GM18868 (cell line): ENCODE data around the gene NDOR1.
A peak's percentile ranks its signal among the peaks of the same experiment; 100 is the strongest.
"Not testable (repeated sequence)": the region's sequence is repeated elsewhere in the genome, so short reads cannot be mapped to it uniquely, and the experiment has no call there.

Experiments used
- ATAC-seq: cut with Tn5 transposase; IDR thresholded peaks from one replicate; pipeline ENCODE4 v1.9.1; 2021; ENCODE audit warnings: mild to moderate bottlenecking, moderate library complexity; ENCODE audit not compliant: unreplicated experiment

Gene NDOR1

DNA sequence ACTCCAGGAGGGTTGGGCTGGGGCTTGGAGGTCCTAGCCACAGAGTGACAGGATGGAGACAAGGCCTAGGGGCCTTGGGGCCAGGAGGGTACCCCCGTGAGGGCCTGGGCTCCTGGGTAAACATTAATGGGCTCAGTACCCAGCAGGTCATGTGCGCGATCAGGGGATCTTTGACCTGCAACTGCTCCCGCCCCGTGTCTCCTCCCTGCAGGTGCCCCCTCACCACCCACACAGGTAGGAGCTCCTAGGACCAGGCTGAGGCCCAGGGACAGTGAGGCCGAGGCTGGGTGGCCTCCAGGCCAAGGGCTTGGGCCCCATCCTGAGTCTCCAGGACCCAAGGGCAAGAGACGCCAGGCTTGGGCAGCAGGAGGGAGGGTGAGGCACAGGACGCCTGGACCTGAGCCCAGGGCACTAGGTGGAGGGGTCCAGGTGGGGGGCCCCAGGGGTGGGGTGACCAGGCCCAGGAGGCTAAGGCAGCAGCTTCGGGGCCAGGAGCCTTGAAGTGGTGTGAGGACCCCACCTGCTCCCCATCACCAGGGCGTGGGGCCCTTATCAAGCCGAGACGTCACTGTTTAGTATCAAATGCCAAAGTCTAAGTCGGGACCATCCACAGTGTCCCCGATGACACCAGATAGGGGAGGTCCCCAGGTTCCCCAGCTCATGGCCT, 25.3 kb downstream of the NDOR1 start, which contains the start of gene SLC34A3:
Gene SLC34A3, plus strand, starts transcription at position 197 of the 667 bp plus-strand sequence. CDS start 802 bp downstream, outside the sequence.
- no peak for ATAC-seq

DNA sequence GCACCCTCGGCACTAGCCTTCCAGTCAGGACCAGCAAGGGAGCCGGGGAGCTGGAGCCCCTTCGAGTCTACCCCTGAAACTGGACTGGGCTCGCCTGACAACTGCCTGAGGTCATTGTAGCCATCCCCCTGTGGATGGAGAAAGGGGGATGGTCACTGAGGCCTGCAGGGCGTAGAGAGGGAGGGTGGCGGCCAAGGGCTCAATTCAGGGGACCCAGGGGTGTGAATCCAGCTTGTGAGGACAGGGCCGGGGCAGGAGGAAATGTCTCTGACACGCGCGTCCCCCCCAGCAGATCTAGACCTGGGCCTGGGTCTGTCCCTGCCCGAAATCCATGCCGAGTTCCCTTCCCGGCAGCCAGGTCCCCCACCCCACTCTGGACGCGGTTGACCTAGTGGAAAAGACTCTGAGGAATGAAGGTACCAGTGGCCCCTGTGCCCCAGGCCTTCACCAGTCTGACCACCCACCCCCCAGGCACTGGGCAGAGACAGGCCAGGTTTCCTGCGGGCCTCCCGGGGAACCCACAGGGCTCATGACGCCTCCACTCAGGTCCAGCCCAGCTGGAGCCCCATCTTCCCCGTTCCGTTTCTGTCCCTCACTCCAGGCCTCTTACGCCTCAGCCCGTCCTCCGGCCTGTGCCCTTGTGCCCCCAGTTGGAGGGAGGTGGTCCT, 26.0 kb downstream of the NDOR1 start:
- no peak for ATAC-seq

DNA sequence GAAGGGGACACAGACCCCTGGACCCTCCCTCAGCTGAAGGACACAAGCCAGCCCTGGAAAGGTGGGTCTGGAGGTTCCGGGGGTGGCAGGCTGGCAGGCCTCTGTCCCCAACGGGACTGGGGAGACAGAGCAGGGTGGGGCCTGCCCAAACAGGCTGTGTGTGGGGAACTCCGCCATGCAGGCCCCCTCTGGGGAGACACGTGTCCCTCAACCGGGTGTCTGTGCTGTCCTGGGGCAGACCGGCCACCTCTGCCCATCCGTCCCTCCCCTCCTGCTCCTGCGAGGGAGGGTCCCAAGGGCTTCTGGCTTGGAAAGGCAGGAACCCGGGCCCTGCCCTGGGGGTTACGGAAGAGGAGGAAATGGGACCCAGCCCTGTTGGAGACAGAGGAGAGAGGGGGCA, 26.6 kb downstream of the NDOR1 start:
- no peak for ATAC-seq

DNA sequence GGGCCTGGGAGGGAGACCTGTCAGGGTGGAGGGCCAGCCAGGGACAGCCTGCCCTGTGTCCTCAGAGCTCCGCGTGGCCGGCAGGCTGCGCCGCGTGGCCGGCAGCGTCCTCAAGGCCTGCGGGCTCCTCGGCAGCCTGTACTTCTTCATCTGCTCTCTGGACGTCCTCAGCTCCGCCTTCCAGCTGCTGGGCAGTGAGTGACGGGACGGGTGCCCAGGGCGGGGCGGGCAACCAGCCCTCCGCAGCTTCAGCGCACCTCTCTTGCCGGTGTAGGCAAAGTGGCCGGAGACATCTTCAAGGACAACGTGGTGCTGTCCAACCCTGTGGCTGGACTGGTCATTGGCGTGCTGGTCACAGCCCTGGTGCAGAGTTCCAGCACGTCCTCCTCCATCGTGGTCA, 27.0 kb downstream of the NDOR1 start:
- no peak for ATAC-seq

DNA sequence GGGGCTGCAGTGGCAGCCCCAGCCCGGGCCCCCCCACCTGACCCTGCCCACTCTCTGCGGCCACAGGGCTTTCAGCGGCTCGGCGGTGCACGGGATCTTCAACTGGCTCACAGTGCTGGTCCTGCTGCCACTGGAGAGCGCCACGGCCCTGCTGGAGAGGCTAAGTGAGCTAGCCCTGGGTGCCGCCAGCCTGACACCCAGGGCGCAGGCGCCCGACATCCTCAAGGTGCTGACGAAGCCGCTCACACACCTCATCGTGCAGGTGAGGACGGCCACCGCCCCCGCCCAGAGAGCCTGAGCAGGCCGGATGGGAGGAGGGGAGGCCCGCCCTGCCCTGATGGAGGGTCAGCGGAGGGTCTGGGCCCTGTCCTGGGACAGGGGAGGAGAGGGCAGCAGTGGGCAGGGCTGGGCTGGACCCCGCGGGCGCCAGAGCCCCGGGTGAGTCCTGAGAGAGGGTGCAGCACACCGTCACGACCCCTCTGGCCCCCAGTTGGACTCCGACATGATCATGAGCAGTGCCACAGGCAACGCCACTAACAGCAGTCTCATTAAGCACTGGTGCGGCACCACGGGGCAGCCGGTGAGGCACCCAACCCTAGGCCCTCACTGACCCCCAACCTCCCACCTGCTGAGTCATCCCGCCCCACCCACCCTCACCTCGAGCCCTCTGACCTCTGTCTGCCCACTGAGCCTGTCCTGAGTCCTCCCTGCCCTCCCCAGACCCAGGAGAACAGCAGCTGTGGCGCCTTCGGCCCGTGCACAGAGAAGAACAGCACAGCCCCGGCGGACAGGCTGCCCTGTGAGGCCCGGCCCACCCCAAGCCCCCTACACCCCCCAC, 27.9 kb downstream of the NDOR1 start:
- ATAC-seq: no peak

DNA sequence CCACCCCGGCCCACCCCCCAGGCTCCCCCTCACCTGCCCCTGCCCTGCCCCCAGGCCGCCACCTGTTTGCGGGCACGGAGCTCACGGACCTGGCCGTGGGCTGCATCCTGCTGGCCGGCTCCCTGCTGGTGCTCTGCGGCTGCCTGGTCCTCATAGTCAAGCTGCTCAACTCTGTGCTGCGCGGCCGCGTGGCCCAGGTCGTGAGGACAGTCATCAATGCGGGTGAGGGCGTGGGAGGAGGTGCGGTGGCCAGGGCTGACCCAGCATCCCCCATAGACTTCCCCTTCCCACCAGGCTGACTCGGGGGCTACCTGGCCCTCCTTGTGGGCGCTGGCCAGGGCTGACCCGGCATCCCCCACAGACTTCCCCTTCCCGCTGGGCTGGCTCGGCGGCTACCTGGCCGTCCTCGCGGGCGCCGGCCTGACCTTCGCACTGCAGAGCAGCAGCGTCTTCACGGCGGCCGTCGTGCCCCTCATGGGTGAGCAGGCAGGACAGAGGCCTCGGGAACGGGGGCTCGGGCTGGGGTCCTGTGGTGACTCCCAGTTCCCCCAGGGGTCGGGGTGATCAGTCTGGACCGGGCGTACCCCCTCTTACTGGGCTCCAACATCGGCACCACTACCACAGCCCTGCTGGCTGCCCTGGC, 28.7 kb downstream of the NDOR1 start:
- no peak for ATAC-seq

DNA sequence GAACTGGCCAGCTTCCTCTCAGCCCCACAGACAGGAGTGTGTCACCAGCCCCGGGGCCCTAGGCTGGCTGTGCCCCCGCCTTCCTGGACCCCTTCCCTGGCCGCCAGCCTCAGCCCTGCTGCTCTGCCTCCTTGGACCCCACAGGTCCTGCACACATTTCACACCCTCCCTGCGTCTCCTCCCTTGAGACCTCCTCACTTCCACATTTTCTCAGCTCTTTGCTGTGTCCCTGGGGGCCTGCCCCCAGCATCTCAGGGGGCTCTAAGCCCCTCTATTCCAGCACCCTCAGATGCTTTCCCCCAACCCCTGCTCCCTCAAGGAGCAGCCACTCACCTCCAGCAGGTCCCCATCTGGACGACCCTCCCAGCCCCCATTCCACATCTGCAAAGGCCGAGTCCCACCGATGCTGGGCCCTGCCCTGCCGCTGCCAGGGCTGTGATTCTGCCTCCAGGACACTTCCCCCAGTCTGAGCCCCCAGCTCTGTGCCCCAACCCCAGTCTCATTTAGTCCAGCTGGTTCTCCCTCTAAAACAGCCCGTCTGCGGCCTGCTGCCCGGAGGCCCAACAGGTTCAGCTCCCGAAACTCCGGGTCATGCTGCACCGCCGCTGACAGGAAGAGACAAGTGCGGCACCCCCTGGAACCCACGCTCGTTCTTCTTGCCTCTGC, 29.4 kb downstream of the NDOR1 start:
- no peak for ATAC-seq

DNA sequence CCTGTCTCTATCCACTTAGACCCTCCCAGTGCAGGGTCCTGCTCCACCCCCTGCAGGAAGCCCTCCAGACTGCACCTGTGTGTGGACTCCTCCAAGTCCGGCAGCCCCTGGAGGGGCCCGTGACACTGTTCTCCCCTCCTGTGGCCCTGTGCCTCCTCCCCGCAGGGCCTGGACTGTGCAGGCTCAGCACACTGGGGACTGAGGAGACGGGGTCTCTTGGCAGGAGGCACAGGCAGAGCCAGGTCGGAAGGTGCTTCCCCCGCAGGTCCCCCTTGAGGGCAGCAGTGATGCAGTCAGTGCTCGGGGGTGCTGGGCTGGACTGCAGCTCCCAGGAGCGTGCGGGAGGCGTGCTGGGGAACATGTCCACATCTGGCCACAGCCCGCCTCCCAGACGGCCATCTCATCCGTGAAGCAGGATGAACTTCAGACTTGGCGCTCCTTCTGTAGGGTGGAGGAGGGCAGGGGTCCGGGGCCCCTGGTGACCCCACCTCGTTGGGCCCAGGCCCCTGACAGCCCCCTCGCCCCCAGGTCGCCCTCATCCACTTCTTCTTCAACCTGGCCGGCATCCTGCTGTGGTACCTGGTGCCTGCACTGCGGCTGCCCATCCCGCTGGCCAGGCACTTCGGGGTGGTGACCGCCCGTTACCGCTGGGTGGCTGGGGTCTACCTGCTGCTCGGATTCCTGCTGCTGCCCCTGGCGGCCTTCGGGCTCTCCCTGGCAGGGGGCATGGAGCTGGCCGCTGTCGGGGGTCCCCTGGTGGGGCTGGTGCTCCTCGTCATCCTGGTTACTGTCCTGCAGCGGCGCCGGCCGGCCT, 30.1 kb downstream of the NDOR1 start:
- ATAC-seq: no peak

DNA sequence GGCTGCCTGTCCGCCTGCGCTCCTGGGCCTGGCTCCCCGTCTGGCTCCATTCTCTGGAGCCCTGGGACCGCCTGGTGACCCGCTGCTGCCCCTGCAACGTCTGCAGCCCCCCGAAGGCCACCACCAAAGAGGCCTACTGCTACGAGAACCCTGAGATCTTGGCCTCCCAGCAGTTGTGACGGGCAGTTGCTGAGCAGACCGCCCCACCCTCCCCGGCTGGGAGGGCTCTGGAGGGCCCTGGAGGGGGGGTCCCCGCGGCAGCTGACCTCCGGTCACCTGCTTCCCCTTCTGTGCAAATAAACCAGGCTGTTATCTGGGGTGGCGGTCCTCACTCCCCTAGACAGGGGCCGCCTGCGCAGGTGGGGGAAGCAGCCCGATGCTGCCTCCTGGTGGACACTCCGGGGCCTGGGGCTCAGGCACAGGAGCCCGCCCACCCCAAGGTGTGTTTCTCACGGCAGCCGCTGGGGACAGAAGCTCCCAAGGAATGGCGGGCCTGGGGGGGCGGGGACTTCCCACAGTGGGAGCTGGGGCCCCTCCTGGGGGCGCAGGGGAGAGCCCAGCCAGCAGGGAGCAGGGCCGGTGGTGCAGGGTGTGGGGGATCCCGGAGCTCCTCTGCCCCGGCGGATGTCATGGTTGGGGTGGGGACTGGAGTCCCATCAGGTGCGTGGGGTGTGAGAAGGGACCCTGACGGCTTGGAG, 30.9 kb downstream of the NDOR1 start:
- peak; percentile 22 for ATAC-seq

DNA sequence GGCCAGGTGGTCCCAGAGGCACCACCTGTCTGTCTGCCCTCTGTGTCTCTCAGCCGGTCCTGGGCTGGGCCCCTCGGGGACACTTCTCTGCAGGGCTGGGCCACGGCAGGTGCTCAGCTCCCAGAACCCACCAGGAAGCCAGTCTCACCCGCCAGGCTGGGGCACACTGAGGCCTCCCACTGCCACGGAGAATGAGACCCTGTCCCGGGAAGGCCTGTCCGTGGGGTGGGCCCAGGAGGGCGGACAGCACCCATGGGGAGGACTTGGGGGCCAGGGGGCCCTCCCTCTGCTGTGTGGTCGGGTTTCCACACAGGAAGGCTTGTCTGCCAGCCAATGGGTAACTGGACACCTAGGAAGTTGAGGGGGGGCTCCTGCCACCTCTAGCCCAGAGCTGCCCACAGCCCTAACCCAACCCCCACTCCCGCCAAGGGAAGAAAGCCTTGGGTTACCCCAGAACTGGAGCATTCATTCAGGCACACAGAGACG, 31.5 kb downstream of the NDOR1 start:
- ATAC-seq: no peak

DNA sequence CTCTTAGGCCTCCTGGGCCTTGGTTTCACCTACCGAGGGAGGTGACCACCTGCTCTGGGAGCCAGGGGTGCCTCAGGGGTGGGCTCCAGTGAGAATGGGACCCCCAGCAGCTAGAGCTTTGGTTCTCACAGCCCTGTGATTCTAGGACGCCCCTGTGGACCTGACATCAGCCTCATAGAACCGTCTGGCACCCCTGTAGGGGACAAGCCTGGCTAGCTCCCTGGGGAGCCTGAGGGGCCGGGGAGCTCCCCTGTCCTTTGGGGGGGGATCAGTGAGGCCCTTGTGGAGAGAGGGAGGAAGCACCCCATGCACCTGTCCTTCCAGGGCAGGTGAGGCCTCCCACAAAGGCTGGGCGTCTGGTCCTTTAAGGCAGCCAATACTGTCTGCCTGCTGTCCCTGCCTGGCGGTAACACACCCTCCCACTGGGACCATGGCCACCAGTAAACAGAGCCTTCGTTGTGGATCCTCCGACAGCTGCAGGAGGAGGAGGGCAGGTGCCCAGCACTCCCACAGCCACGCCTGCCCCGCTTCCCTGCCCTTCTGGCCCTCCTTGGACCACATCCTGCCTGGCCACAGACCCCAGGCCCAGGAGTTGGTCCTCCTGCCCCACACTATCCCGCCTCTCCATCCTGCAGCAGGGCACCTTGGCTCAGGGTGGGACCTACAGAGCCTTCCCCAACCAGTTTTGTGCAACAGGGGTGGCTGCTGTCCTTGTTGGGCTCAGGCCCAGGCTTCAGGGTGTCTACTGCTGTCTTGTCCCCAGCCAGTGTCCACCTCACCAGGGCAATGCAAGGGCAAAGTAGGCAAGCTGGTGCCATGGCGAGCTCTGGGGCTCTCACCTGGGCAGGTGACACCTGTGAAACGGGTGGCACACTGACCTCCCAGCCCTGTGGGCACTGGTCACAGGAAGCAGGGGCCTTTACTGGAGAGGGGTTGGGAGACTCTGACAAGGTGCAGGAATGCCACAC, 32.5 kb downstream of the NDOR1 start:
- ATAC-seq: no peak

DNA sequence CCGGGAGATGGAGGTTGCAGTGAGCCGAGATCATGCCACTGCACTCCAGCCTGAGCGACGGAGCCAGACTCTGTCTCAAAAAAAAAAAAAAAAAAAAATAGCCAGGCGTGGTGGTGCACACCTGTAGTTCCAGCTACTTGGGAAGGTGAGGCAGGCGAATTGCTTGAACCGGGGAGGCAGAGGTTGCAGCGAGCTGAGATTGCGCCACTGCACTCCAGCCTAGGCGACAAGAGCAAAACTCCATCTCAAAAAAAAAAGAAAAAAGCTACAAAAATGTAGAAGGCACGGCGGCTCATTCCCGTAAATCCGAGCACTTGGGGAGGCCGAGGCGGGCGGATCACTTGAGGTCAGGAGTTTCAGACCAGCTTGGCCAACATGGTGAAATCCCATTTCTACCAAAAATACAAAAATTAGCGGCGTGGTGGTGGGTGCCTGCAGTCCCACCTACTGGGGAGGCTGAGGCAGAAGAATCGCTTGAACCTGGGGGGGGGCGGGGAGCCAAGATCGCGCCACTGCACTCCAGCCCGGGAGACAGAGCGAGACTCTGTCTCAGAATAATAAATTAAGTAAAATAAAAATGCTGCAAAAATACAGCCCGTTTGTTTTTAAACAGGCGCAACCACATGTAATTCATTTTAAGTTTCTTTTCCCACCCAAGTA, 34.2 kb downstream of the NDOR1 start:
- not testable (repeated sequence) for ATAC-seq

DNA sequence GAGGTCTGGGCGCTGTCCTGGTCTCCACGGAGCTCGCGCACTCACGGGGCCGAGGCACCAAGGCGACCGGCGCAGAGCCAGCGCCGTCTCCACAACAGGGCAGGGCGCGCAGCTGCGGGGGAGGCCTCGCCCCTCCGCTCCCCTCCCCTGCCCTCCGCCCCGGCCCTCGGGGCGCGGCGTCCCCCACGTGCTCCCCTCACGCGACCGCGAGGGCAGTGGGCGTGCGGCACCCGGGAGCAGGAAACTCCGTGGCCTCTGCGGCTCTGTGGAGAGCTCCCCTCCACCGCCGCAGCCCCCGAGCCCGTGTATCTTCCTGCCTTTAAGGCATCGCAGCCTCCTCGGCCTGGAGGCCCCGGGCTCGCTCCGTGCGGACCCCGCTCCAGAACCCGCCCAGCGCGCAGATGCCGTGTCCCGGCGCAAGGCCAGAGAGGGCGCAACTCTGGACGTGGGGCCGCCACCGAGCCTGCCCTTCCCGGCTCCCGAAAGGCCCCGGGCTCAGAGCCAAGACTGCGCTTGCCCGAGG, 34.9 kb downstream of the NDOR1 start:
- ATAC-seq: peak; percentile 16

DNA sequence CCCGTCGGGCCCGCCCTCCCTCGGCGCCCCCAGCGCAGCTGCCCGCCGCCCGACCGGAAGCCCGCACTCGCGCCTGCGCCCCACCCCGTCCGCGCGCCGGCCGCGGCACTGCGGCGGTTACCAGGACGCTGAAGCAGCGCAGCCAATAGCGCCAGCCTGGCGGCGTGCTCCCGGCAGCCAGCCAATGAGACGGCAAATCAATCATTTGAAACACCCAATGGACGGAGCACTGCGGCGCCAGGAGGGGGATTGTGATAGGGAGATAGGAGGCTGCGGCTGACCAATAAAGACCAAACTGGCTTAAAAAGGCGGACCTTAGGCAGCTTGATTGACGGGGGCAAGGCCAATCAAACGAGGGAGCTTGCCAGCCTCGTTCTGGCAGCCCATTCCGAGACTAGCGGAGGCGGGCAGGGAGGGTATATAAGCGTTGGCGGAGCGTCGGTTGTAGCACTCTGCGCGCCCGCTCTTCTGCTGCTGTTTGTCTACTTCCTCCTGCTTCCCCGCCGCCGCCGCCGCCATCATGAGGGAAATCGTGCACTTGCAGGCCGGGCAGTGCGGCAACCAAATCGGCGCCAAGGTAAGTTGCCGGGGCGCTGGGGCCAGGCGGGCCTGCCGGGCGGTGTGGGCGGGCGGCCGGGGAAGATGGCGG, 35.5 kb downstream of the NDOR1 start, which contains the start of gene TUBB4B:
Gene TUBB4B, plus strand, starts transcription at position 447 of the 649 bp plus-strand sequence. Its CDS starts 74 bp downstream, at position 521.
- peak; percentile 75 for ATAC-seq

DNA sequence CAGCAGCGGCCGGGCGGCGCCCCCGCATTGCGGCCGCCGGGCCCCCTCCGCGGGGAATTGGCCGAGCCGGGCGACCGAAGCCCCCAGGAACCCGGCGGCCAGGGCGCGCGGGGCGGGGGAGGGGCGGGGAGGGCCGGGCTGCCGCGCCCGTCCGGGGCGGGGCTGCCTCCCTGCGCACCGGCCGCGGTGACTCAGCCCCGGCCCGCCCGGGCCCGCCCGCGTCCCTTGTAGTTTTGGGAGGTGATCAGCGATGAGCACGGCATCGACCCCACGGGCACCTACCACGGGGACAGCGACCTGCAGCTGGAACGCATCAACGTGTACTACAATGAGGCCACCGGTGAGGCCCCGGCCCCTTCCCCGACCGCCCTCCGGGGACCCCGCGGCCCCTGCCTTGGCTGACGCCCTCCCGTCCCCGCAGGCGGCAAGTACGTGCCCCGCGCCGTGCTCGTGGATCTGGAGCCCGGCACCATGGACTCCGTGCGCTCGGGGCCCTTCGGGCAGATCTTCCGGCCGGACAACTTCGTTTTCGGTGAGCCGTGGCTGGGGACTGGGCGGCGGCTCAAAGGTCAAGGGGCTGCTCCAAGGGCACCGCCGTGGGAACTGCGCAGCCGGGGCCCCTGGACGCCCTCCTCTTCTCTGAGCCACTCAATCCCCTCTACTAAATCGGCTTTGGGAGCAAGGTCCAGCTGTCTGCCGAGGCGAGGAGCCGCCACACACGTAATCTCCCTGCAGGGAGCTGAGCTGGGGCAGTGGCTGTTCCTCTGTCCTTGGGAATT, 36.2 kb downstream of the NDOR1 start:
- ATAC-seq: peak; percentile 2
